GM20000 (cell line): Measurements from ENCODE around the gene PHAF1.

Experiments used
- DNase-seq: peaks from one replicate; pipeline ENCODE4 v3.0.0; 2012; ENCODE audit warnings: low spot score
- TF ChIP-seq, protein P1 (sequence below): IDR thresholded peaks from 2 replicates; pipeline ENCODE4 v1.5.1; 2012; ENCODE audit warnings: mild to moderate bottlenecking, control low read depth; ENCODE audit errors: extremely low read depth, missing control alignments

Gene PHAF1

GRCh38 chr16:67104845-67105244 lies 4.9 kb upstream of the PHAF1 start:
- DNase-seq: no peak
- TF ChIP-seq, protein P1, sequence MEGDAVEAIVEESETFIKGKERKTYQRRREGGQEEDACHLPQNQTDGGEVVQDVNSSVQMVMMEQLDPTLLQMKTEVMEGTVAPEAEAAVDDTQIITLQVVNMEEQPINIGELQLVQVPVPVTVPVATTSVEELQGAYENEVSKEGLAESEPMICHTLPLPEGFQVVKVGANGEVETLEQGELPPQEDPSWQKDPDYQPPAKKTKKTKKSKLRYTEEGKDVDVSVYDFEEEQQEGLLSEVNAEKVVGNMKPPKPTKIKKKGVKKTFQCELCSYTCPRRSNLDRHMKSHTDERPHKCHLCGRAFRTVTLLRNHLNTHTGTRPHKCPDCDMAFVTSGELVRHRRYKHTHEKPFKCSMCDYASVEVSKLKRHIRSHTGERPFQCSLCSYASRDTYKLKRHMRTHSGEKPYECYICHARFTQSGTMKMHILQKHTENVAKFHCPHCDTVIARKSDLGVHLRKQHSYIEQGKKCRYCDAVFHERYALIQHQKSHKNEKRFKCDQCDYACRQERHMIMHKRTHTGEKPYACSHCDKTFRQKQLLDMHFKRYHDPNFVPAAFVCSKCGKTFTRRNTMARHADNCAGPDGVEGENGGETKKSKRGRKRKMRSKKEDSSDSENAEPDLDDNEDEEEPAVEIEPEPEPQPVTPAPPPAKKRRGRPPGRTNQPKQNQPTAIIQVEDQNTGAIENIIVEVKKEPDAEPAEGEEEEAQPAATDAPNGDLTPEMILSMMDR: no peak

DNA sequence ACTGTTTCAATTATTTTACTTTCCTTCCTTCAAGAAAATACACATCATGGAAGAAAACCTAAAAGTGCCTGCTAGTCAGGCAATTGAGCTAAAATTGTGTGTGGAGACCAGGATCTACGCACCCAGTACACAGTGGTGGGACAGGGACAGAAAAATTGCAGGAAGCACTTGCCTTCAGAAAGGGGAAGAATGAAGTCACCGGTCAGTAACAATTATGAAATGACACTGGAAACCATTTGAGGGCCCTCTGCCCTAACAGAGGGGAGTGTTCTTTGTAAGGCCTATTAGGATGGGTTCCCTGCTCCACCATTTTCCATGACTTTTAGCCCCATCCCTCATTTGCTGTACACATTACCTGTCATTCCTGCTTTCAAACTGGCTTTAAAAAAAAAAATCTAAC lies 4.5 kb upstream of the PHAF1 start:
- no peak for DNase-seq
- TF ChIP-seq, protein P1: no peak

DNA sequence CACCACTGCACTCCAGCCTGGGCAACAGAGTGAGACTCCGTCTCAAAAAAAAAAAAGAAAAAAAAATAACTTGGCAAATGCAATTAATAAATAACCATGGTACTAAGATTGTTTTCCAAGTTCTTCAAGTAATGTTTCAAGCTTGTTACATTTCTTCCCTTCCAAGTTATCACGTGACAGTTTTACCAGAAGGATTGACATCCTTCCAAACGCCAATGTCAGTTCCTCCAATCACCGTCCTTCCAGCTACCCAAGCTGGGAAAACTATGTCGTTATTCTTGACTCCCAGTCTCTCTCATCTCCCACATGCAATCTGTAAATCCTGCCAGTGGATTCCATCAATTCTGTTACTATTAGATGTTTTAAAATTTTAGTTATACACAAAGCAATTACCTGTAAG lies 3.9 kb upstream of the PHAF1 start:
- TF ChIP-seq, protein P1: no peak

GRCh38 chr16:67108489-67108888 lies 1.3 kb upstream of the PHAF1 start:
- TF ChIP-seq, protein P1: no peak
- no peak for DNase-seq

More for the DNA sequence above, 3.9 kb upstream of the PHAF1 start:
- DNase-seq: no peak

DNA sequence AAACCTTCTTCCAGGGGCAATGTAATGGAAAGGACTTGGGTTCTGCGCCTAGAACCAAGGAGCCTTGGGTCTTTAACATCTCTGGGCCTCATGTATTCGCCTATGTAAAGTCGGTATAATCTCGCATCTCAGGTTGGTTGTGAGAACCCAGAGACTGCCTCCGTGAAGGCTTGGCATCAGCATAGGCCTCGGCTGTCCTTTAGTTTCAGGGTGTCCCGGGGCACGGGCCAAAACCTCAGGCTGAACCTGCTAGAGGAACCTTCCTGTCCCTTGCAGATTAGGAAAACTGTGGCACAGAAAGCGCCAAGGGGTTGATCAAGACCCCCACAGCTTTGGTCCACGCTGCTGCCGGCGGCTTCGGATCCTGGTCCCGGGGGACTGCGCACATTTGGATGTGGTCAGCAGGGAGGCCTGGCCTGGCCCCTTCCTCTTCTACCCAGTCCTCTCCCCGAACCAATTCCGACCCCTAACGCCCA lies 772 bp upstream of the PHAF1 start:
- TF ChIP-seq, protein P1: no peak

DNA sequence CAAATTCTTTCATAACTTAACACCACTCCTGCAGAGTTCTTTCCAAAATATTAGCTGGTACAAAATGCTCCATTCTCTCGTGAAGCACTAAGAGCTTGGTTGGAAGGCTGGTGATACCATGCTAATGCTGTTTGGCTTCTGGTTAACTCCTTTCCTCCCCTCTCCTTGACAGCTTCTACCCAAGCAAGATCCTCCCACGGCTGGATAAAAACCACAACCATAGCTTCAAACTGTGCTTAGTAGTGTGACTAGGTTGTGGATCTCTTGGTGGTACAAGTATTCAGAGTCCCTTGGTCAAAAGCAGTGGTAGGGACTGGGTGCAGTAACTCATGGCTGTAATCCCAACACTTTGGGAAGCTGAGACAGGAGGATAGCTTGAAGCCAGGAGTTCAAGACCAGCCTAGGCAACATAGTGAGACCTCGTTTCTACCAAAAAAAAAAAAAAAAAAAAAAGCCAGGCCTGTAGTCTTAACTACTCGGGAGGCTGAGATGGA lies 2.3 kb downstream of the PHAF1 start:
- DNase-seq: no peak
- TF ChIP-seq, protein P1: no peak

More for the DNA sequence above, 772 bp upstream of the PHAF1 start:
- DNase-seq: no peak

DNA sequence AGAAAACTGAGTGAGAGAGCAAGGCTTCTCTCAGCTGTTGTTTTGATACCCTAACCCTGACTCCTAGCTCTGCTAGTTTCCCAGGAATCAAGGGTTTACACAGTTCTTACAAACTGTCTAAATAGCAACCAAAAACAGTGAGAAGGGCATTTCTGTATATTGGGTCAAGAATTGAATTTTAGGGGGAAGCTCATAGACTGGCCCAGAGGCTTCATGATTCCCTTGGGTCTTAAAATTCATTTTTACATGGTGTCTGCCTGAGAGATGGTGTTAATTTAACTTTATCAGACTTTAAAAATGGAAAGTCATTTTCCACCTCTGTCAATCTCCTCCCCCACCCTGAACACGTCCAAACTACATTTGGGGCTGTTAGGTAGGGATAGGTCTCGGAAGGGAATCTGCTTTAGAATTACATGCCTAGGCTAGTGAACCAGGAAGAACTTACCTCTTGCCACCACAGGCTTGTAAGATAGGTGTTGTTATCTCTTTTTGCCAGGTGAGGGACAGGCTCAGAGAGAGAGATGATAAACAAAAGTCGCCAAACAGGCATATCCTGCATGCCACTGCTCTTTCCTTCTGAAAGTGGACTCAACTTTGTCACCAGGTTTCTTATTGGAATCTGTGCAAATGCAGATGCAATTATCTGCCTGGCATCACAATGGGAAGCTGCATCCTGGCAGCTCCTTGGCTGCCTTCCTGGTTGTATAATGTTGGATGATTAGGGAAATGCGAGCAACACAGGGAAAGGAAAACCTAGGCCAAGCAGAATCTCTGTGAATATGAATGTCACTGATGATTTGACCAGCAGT lies 3.1 kb downstream of the PHAF1 start:
- TF ChIP-seq, protein P1: no peak

More for the DNA sequence above, 3.1 kb downstream of the PHAF1 start:
- DNase-seq: no peak
